Thymus (tissue), 11 donors: ENCODE data around the gene COL4A2. TPM values are rescaled to one million over a fixed set of nuclear protein-coding genes. Genes with fewer than 3 reads are reported as not detected.

Experiments
- DNase-seq, 9 donors: peaks; one replicate each; pipeline ENCODE4 v3.0.0-alpha.2; 2013; ENCODE audit warnings: low spot score in 9 of 9, low read depth in 6 of 9, missing footprints in 1 of 9
- H3K27ac ChIP-seq, 2 donors: one replicate each; pipeline ENCODE4 v1.5.1; 2013; ENCODE audit warnings: control low read depth in 1 of 2, low read depth in 1 of 2, low read length in 1 of 2, mild to moderate bottlenecking in 1 of 2, moderate library complexity in 1 of 2
- H3K27me3 ChIP-seq, 2 donors: one replicate each; pipeline ENCODE4 v1.5.1; 2013; ENCODE audit warnings: low read length in 1 of 2; ENCODE audit not compliant: control insufficient read depth in 2 of 2, insufficient read depth in 1 of 2
- H3K36me3 ChIP-seq, 2 donors: one replicate each; pipeline ENCODE4 v1.5.1; 2013; ENCODE audit warnings: low read length in 1 of 2, mild to moderate bottlenecking in 1 of 2, moderate library complexity in 1 of 2; ENCODE audit not compliant: control insufficient read depth in 2 of 2, insufficient read depth in 2 of 2
- H3K4me1 ChIP-seq, 2 donors: one replicate each; pipeline ENCODE4 v1.5.1; 2013; ENCODE audit warnings: low read length in 2 of 2; ENCODE audit not compliant: control insufficient read depth in 2 of 2, insufficient read depth in 2 of 2
- H3K4me3 ChIP-seq, 2 donors: one replicate each; pipeline ENCODE4 v1.5.1; 2013; ENCODE audit warnings: low read length in 2 of 2, control low read depth in 1 of 2, mild to moderate bottlenecking in 1 of 2
- H3K9me3 ChIP-seq, 2 donors: one replicate each; pipeline ENCODE4 v1.5.1; 2013; ENCODE audit warnings: low read length in 1 of 2, mild to moderate bottlenecking in 1 of 2; ENCODE audit not compliant: control insufficient read depth in 2 of 2, insufficient read depth in 1 of 2
- WGBS: extraction: QIAGEN DNeasy Blood & Tissue Kit; methylation state at CpG from one replicate; pipeline ENCODE4 v1.1.7; 2013; 5-methylcytosine and 5-hydroxymethylcytosine counted together
- polyA plus RNA-seq: library from polyadenylated mRNA; stranded (reverse); fragments of 200-250 nt; gene quantifications from one replicate; pipeline ENCODE4 v1.2.3, GENCODE V29; 2013
- total RNA-seq: library from RNA; stranded (reverse); fragments of 120-200 nt; gene quantifications from one replicate; pipeline ENCODE4 v1.2.4, GENCODE V29; 2013
- donor health status: healthy.

Gene COL4A2
- total and polyA plus RNA-seq, 2 donors, result 47.2 to 63.1 TPM

DNA sequence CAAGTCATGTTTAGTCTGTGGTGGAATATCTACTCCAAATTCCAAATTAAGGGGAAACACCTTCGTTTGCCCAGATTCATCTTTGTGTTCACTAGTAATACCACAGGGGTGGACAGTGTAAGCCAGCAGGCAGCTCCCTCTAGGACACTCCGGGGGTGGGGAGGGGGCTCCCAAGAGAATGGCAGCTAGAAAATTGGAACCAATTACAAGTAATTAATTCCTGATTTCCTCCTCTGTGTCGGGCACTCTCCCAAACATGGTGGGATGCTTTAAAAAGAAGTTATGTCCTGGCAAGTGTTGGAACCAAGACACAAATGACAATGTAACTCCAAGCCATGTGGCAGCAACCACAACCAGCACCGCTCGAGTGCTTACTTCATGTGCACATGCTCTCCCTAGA is 6.0 kb upstream of the COL4A2 start:
- H3K4me3 ChIP-seq, result no peak overlapping the region
- no peaks in the 10 kb centered on the region for H3K9me3 ChIP-seq
- H3K27ac ChIP-seq, result no peak overlapping the region
- peaks cover 12 to 65% of the 10 kb centered on the region in 2 donors for H3K27me3 ChIP-seq
- DNase-seq, result no peak
- no peaks in the 10 kb centered on the region for H3K4me1 ChIP-seq
- 69% methylated on average over 5 of the region's 5 CpGs for WGBS
- H3K36me3 ChIP-seq, result no peaks in the 10 kb centered on the region

DNA sequence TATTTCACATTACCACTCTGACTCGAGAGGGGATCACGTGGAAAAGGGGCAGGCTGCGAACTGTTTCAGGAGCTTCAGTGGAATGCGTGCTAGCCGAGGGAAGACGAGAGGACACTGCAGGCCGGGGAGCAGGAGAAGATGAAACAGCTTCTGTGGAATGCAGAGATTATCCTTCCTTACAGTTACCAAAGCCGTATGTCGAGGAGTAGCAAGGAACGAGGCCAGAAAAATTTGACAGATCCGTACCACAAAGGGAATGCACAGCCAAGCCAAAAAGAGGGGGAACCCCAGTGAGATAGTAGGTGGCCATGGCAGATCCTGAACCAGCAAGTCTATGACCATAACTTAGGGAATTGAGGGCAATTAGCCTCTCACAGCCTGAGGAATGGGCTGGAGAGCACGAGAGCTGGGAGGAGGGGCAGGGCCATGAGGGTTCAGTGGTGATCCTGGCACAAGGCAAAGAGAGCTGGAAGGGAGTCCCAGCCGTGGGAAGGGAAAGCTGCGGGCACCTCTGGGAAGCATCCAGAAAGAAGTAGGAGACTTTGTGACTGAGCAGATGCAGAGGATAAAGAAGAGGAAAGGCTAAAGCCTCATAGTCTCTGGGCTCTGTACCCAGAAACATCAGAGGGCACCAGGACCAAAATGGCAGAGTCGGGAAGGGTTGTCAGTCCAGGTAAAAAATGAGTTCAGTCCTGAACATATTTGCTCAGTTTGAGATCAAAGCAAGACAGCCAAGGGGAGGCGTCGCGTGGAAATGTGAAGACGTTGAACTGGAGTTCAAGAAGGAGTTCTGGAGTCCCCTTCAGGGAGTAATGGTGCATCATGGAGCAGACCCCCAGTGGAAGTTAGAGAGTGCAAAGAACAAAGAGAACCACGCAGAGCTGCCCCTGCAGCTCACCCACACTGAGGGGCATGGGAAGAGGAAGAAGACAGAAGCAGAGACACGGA is 5.2 kb upstream of the COL4A2 start:
- Histone ChIP-seq H3K27me3 (peaks cover 20 to 73% of the 10 kb centered on the region in 2 donors), H3K27ac (no peak overlapping the region), H3K4me1 (no peaks in the 10 kb centered on the region), H3K36me3 (no peaks in the 10 kb centered on the region), H3K4me3 (no peak overlapping the region), H3K9me3 (no peaks in the 10 kb centered on the region)
- 78% methylated on average over 21 of the region's 21 CpGs for WGBS
- DNase-seq, result no peak

GRCh38 chr13:110302997-110303396 is 4.1 kb upstream of the COL4A2 start:
- Histone ChIP-seq H3K9me3 (no peaks in the 10 kb centered on the region), H3K27me3 (peaks cover 31 to 80% of the 10 kb centered on the region in 2 donors), H3K36me3 (no peaks in the 10 kb centered on the region), H3K4me3 (no peak overlapping the region), H3K27ac (no peak overlapping the region), H3K4me1 (no peaks in the 10 kb centered on the region)
- WGBS, result 92% methylated on average over 2 of the region's 2 CpGs
- no peak for DNase-seq

DNA sequence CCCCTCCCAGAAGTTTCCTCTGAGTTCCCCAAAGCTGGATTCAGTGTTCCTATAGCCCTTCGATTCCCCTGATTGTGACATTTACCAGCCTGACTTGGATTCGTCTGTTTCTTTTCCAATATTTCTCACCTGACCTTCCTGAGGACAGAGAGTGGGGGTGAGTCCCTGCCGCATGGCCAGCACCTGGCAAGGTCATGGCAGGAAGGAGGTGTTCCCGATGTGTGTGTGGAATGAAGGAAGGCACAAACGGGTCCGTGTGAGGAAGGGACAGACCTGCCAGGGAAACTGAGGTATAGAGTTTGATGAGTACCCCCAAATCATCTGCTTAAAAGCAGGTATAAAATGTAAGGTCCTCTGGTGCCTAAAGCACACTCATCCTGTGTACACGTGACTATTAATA is 3.4 kb upstream of the COL4A2 start:
- Histone ChIP-seq H3K4me1 (no peaks in the 10 kb centered on the region), H3K27me3 (peaks cover 32 to 81% of the 10 kb centered on the region in 2 donors), H3K27ac (no peak overlapping the region), H3K9me3 (no peaks in the 10 kb centered on the region), H3K4me3 (no peak overlapping the region), H3K36me3 (no peaks in the 10 kb centered on the region)
- 83% methylated on average over 7 of the region's 7 CpGs for WGBS
- DNase-seq, result no peak

GRCh38 chr13:110304256-110304655 is 2.8 kb upstream of the COL4A2 start:
- H3K36me3 ChIP-seq, result no peaks in the 10 kb centered on the region
- peaks cover 38 to 81% of the 10 kb centered on the region in 2 donors for H3K27me3 ChIP-seq
- no peak for DNase-seq
- H3K27ac ChIP-seq, result no peak overlapping the region
- 69% methylated on average over 4 of the region's 4 CpGs for WGBS
- no peaks in the 10 kb centered on the region for H3K4me1 ChIP-seq
- no peak overlapping the region for H3K4me3 ChIP-seq
- H3K9me3 ChIP-seq, result no peaks in the 10 kb centered on the region

GRCh38 chr13:110305001-110305400 is 2.1 kb upstream of the COL4A2 start:
- Histone ChIP-seq H3K4me1 (no peaks in the 10 kb centered on the region), H3K36me3 (no peaks in the 10 kb centered on the region), H3K9me3 (no peaks in the 10 kb centered on the region), H3K27ac (no peak overlapping the region), H3K4me3 (no peak overlapping the region), H3K27me3 (peaks cover 45 to 84% of the 10 kb centered on the region in 2 donors)
- DNase-seq, result no peak
- WGBS, result 70% methylated on average over 4 of the region's 4 CpGs

GRCh38 chr13:110305544-110305943 is 1.5 kb upstream of the COL4A2 start:
- Histone ChIP-seq H3K27me3 (peaks cover 48 to 88% of the 10 kb centered on the region in 2 donors), H3K4me3 (no peak overlapping the region), H3K4me1 (no peaks in the 10 kb centered on the region), H3K27ac (no peak overlapping the region), H3K36me3 (no peaks in the 10 kb centered on the region), H3K9me3 (no peaks in the 10 kb centered on the region)
- DNase-seq, result no peak
- 51% methylated on average over 2 of the region's 2 CpGs for WGBS

DNA sequence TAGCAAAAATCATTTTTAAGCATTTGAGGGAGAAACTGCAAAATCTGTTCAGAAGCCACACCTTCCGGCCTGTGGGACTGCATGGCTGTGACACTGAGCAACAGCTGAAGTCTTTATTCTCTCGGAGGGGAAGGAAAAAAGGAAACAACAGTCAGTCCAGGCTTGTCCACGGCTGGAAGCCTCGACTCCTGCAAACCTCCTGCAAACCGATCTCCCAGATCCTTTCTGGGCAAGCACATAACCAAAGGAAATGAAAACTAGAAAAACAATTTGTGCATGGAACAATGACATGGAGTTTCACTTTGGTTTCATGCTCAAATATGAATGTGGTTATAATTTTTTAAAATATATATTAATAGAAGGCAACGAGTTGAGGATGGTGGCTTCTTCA is 1.1 kb upstream of the COL4A2 start:
- no peak overlapping the region for H3K27ac ChIP-seq
- peak overlapping the region; percentile 22 to 39 for H3K4me3 ChIP-seq
- H3K9me3 ChIP-seq, result no peaks in the 10 kb centered on the region
- DNase-seq, result no peak
- no peaks in the 10 kb centered on the region for H3K36me3 ChIP-seq
- 2% methylated on average over 6 of the region's 6 CpGs for WGBS
- peaks cover 48 to 91% of the 10 kb centered on the region in 2 donors for H3K27me3 ChIP-seq
- H3K4me1 ChIP-seq, result no peaks in the 10 kb centered on the region

- H3K27me3 ChIP-seq, result peaks cover 53 to 92% of the 10 kb centered on the region in 2 donors
- H3K4me1 ChIP-seq, result no peaks in the 10 kb centered on the region
- DNase-seq, result no peak
These were observed 634 bp upstream of the COL4A2 start for GRCh38 chr13:110306340-110306959.

More at GRCh38 chr13:110306340-110306959, 634 bp upstream of the COL4A2 start:
- Histone ChIP-seq H3K36me3 (no peaks in the 10 kb centered on the region), H3K27ac (peak overlapping the region in 1 of 2 donors; percentile 72), H3K9me3 (no peaks in the 10 kb centered on the region), H3K4me3 (peak overlapping the region; percentile 22 to 39)
- WGBS, result 4% methylated on average over 53 of the region's 53 CpGs
